GM10266 (cell line): Measurements from ENCODE around the gene FER.

Experiments used
- DNase-seq: peaks from one replicate; pipeline ENCODE4 v3.0.0; 2012; ENCODE audit errors: extremely low spot score
- TF ChIP-seq, protein P1 (sequence below): IDR thresholded peaks from 2 replicates; pipeline ENCODE4 v1.5.1; 2012; ENCODE audit warnings: mild to moderate bottlenecking, low read depth; ENCODE audit not compliant: control insufficient read depth, insufficient read depth; ENCODE audit errors: missing control alignments

The FER gene

GRCh38 chr5:108941746-108942145, 194.0 kb downstream of the FER start:
- DNase-seq, result no peak
- TF ChIP-seq, protein P1, sequence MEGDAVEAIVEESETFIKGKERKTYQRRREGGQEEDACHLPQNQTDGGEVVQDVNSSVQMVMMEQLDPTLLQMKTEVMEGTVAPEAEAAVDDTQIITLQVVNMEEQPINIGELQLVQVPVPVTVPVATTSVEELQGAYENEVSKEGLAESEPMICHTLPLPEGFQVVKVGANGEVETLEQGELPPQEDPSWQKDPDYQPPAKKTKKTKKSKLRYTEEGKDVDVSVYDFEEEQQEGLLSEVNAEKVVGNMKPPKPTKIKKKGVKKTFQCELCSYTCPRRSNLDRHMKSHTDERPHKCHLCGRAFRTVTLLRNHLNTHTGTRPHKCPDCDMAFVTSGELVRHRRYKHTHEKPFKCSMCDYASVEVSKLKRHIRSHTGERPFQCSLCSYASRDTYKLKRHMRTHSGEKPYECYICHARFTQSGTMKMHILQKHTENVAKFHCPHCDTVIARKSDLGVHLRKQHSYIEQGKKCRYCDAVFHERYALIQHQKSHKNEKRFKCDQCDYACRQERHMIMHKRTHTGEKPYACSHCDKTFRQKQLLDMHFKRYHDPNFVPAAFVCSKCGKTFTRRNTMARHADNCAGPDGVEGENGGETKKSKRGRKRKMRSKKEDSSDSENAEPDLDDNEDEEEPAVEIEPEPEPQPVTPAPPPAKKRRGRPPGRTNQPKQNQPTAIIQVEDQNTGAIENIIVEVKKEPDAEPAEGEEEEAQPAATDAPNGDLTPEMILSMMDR, result no peak

DNA sequence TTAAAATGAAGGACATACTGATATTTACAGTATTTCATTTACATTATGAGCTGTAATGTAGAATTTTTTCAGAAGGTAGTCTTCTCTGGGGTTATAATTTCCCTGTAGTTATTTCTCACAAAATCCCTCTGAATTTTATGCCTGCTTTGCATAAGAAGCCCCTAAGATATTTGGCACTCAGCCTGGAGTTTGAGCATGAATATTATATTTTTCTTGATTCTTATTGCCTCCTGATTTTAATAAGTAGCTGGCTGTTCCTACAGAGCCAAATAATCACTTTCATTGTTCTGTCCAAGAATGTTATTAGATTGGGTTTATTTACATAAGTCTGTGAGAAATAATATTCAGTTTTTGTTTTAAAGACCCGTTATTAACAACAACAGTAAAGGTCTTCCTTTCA, 195.0 kb downstream of the FER start:
- TF ChIP-seq, protein P1, result no peak
- DNase-seq, result no peak

- DNase-seq, result no peak
- TF ChIP-seq, protein P1, result no peak
Observed at GRCh38 chr5:108945094-108945493, 197.4 kb downstream of the FER start.

- TF ChIP-seq, protein P1, result no peak
- no peak for DNase-seq
Observed at GRCh38 chr5:108946008-108946407, 198.3 kb downstream of the FER start.

GRCh38 chr5:108947164-108947563, 199.5 kb downstream of the FER start:
- TF ChIP-seq, protein P1, result no peak
- DNase-seq, result no peak

DNA sequence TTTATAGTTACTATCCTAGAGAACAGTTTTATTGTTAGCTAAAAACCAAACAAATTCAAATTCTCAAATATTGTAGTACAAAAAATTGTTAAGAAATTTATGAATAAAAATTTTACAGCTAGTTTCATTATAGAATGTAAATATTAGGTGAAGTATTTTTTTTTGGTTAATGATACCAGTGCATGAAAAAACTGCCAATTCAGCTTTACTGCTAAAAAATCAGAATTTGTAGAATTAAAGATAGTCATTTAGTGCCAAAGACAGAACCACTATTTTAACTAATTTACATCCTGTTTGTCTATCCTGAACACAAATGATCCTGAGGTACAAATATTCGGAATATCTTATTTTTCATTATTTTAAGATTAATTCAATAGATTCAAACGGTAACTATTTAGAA, 202.6 kb downstream of the FER start:
- DNase-seq, result no peak
- TF ChIP-seq, protein P1, result no peak

DNA sequence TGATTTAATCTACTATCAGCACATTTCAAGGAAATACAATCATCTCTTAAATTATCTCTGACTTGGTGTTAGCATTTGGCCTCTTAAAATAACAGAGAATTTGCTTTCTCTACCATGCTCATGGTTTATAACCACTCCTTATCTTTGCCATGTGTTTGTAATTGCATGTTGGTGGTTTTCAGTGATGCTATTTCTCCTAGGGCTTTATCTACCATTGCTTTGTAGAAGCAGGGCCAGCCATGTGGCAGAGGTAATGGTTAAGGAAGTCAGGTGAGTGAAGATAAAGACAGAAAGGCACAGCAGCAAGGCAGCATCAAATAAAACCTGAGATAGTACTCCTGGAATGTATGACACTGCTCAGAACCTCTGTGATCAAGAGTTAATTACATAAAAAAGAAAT, 206.2 kb downstream of the FER start:
- TF ChIP-seq, protein P1, result no peak
- DNase-seq, result no peak
